Brain microvascular endothelial cell (primary cell): ENCODE results near the gene IFITM10.

Source experiments
- DNase-seq: peaks from one replicate; pipeline ENCODE4 v3.0.0-alpha.2; 2020
- H3K27ac ChIP-seq: fragments of 250-450 bp; sonication (Bioruptor Pico); 2 replicates; pipeline ENCODE4 v1.5.1; 2020; ENCODE audit warnings: mild to moderate bottlenecking, moderate library complexity
- H3K27me3 ChIP-seq: fragments of 250-450 bp; sonication (Bioruptor Pico); replicated peaks from 2 replicates; pipeline ENCODE4 v1.5.1; 2020; ENCODE audit warnings: mild to moderate bottlenecking
- H3K36me3 ChIP-seq: fragments of 250-450 bp; sonication (Bioruptor Pico); replicated peaks from 2 replicates; pipeline ENCODE4 v1.5.1; 2020; ENCODE audit warnings: mild to moderate bottlenecking
- H3K4me3 ChIP-seq: 2 replicates; pipeline ENCODE4 v1.5.1; 2011; ENCODE audit warnings: low read depth, mild to moderate bottlenecking, control low read depth, low read length, moderate library complexity
- in situ Hi-C: cut with HindIII; loops from 2 replicates; pipeline ENCODE4 v1.10.0; 2017; ENCODE audit warnings: low sequenced_read_pairs, low pct_ligation_motif_present
- TF ChIP-seq, protein P1 (sequence below): IDR thresholded peaks from 2 replicates; pipeline ENCODE4 v1.5.1; 2011; ENCODE audit warnings: low read depth, mild to moderate bottlenecking, moderate library complexity, low read length, control low read depth, inconsistent platforms; ENCODE audit errors: missing control alignments

The IFITM10 gene

DNA sequence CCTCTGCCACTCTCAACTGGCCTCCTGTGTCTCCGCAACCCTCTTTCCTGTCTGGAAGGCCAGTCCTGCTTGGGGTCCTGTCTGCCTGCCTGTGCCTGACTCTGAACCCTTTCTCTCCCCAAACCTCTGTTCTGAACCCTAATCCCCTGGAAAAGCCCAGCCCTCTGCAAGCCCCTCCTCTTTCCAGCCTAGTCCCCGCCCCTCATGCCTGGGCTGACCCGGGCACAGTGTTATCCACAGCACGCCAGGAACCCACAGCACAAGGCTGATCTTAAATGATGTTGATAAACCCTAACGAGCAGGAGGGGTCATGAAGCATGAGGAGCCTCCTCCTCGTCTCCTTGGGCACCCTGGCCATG, at the start of gene IFITM10:
IFITM10 (minus strand) TSS at position 115 of the 359 bp plus-strand sequence. CDS start 153 bp downstream, outside the sequence.
- no peaks in the 10 kb centered on the region for H3K27me3 ChIP-seq
- TF ChIP-seq, protein P1, sequence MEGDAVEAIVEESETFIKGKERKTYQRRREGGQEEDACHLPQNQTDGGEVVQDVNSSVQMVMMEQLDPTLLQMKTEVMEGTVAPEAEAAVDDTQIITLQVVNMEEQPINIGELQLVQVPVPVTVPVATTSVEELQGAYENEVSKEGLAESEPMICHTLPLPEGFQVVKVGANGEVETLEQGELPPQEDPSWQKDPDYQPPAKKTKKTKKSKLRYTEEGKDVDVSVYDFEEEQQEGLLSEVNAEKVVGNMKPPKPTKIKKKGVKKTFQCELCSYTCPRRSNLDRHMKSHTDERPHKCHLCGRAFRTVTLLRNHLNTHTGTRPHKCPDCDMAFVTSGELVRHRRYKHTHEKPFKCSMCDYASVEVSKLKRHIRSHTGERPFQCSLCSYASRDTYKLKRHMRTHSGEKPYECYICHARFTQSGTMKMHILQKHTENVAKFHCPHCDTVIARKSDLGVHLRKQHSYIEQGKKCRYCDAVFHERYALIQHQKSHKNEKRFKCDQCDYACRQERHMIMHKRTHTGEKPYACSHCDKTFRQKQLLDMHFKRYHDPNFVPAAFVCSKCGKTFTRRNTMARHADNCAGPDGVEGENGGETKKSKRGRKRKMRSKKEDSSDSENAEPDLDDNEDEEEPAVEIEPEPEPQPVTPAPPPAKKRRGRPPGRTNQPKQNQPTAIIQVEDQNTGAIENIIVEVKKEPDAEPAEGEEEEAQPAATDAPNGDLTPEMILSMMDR: no peak
- H3K27ac ChIP-seq: peak within 1 kb of the TSS; percentile 82
- H3K36me3 ChIP-seq: peaks cover 23% of the 10 kb centered on the region
- H3K4me3 ChIP-seq: peak within 1 kb of the TSS; percentile 70
- in situ Hi-C loops: no loop called here
- no peak for DNase-seq

DNA sequence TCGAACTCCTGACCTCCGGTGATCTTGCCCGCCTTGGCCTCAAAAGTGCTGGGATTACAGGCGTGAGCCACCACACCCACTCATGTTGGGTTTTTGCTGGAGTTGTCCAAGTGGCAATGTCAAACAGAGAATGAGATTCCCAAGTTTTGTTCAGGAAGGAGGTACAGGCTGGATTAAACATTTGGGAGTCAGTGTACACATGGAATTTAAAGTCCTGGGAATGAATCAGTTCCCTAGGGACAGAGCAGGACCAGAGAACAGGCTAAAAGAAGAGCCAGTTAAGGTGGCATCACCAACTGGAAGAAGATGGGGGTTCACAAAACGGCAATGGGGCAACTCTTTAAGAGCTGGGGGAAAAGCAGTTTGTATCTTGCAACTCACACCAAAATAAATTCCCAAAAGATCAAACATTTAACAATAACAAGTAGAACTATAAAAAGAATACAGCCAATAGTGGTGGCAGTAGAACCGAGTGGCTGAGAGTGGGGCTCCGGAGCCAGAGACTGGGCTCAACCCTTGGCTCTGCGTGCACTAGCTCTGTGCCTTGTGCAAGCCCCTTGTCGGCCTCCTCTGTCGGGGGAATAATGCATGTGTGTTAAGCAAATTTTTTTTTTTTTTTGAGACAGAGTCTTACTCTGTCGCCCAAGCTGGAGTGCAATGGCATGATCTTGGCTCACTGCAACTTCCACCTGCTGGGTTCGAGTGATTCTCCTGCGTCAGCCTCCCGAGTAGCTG, 47.2 kb upstream of the IFITM10 start:
- in situ Hi-C loops: no loop called here
- Histone ChIP-seq H3K36me3 (no peaks in the 10 kb centered on the region), H3K4me3 (no peak overlapping the region), H3K27me3 (peaks cover 10% of the 10 kb centered on the region), H3K27ac (no peak overlapping the region)
- TF ChIP-seq, protein P1: no peak
- no peak for DNase-seq

DNA sequence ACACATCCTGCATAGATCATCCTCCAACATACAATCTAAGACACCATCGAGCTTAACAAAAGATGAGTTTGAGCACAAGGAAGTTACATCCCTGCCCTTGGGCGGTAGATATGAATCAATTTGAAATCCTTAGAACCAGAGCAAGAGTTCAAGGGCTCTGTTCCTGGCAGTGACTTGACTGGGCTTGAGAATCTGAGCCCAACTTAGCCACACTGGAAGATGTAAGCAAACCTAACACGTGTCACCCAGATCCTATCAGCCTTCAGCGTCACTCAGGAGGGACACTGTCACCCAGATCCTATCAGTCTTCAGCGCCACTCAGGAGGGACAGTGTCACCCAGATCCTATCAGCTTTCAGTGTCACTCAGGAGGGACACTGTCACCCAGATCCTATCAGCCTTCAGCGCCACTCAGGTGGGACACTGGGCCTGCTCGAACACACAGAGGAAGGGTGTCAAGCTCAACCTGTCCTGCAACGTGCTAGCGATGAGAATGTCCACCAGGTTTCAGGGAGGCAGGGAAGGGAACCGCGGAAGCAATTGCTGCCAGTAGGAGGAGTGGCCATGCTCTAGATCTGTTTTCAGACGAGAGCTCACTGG, 46.1 kb upstream of the IFITM10 start:
- in situ Hi-C loops: no loop called here
- DNase-seq: no peak
- TF ChIP-seq, protein P1: peak; percentile 14

DNA sequence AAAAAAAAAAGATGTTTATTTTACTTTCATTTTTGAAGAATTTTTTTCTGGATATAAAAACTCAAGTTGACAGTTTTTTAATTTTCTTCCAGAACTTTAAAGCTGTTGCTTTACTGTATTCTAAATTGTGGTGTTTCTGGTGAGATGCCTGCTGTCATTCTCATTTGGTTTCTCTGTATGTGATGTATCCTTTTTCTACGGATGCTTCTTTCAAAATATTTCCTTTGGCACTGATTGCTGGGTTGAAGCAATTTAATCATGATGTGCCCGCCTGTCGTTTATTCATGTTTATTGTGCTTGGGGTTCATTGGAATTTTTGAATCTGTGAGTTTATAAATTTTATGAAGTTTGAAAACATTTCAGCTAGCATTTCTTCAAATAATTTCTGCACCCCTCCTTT, 42.7 kb upstream of the IFITM10 start:
- Histone ChIP-seq H3K27ac (no peak overlapping the region), H3K4me3 (no peak overlapping the region), H3K27me3 (peaks cover 10% of the 10 kb centered on the region), H3K36me3 (no peaks in the 10 kb centered on the region)
- in situ Hi-C loops: no loop called here
- no peak for DNase-seq
- TF ChIP-seq, protein P1: no peak

More for the DNA sequence above, 46.1 kb upstream of the IFITM10 start:
- peaks cover 10% of the 10 kb centered on the region for H3K27me3 ChIP-seq
- H3K27ac ChIP-seq: no peak overlapping the region
- H3K4me3 ChIP-seq: no peak overlapping the region
- H3K36me3 ChIP-seq: no peaks in the 10 kb centered on the region

DNA sequence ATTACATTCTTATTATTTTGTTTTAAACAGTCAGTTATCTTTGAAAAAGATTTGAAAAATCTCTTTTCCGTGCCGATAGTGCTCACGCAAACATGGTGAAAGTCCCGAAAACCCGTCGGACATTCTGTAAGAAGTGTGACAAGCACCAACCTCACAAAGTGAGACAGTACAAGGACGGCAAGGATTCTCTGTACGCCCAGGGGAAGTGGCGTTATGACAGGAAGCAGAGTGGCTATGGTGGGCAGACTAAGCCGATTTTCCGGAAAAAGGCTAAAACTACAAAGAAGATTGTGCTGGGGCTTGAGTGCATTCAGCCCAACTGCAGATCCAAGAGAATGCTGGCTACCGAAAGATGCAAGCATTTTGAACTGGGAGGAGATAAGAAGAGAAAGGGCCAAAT, 42.1 kb upstream of the IFITM10 start:
- TF ChIP-seq, protein P1: no peak
- in situ Hi-C loops: no loop called here
- Histone ChIP-seq H3K4me3 (no peak overlapping the region), H3K36me3 (no peaks in the 10 kb centered on the region), H3K27me3 (peaks cover 10% of the 10 kb centered on the region), H3K27ac (no peak overlapping the region)
- DNase-seq: no peak
